WTC11 (cell line): ENCODE measurements around the gene FBXL7. TPM values are rescaled to one million over a fixed set of nuclear protein-coding genes. Genes with fewer than 3 reads are reported as not detected.

Experiments used
- ATAC-seq: fragments of 200-7000 bp; cut with Tn5 transposase; 2 replicates; pipeline ENCODE4 v1.10.0; 2021; ENCODE audit warnings: mild to moderate bottlenecking, moderate library complexity
- CTCF ChIA-PET: fragments of 300-600 bp; sonication (Branson Sonifier 250); formaldehyde crosslinking; loops from one replicate; lab custom pipeline; 2021; ENCODE audit warnings: antibody characterized with exemption; lab: Charles Lee
- POLR2A ChIA-PET: fragments of 350-600 bp; sonication (Branson Sonifier 250); formaldehyde crosslinking; loops from one replicate; lab custom pipeline; 2021; ENCODE audit warnings: antibody characterized with exemption; lab: Charles Lee
- DNase-seq: peaks from one replicate; pipeline ENCODE4 v3.0.0; 2021; ENCODE audit warnings: low spot score
- H3K27ac Mint-ChIP-seq: 2 replicates; pipeline ENCODE4 v1.8.0; 2021; ENCODE audit warnings: mixed read lengths
- H3K27me3 Mint-ChIP-seq: 2 replicates; pipeline ENCODE4 v1.8.0; 2021; ENCODE audit warnings: low read depth, mild to moderate bottlenecking, moderate library complexity, mixed read lengths
- H3K36me3 Mint-ChIP-seq: 2 replicates; pipeline ENCODE4 v1.8.0; 2021; ENCODE audit warnings: mixed read lengths
- H3K4me1 Mint-ChIP-seq: 2 replicates; pipeline ENCODE4 v1.8.0; 2022; ENCODE audit warnings: mixed read lengths
- H3K4me3 Mint-ChIP-seq: 2 replicates; pipeline ENCODE4 v1.8.0; 2021; ENCODE audit warnings: mild to moderate bottlenecking, moderate library complexity, mixed read lengths
- H3K9me3 Mint-ChIP-seq: 2 replicates; pipeline ENCODE4 v1.8.0; 2021; ENCODE audit warnings: mixed read lengths
- CBFB ChIP-seq: sonication (generic); formaldehyde crosslinking; IDR thresholded peaks from 2 replicates; pipeline ENCODE4 v1.8.1; 2022; ENCODE audit warnings: mild to moderate bottlenecking, low read depth, missing genetic modification reagents
- CREM ChIP-seq: sonication (generic); formaldehyde crosslinking; IDR thresholded peaks from 2 replicates; pipeline ENCODE4 v1.8.1; 2022; ENCODE audit warnings: mild to moderate bottlenecking, missing genetic modification reagents, moderate library complexity
- EMX1 ChIP-seq: fragments of 250-450 bp; sonication (Bioruptor Pico); IDR thresholded peaks from 2 replicates; pipeline ENCODE4 v1.8.0; 2021; ENCODE audit warnings: mild to moderate bottlenecking
- ETV6 ChIP-seq: sonication (generic); formaldehyde crosslinking; IDR thresholded peaks from 2 replicates; pipeline ENCODE4 v1.8.1; 2022; ENCODE audit warnings: mild to moderate bottlenecking, missing genetic modification reagents
- GRHL2 ChIP-seq: fragments of 250-450 bp; sonication (Bioruptor Pico); IDR thresholded peaks from 2 replicates; pipeline ENCODE4 v1.8.0; 2022; ENCODE audit warnings: mild to moderate bottlenecking, moderate library complexity; ENCODE audit not compliant: insufficient replicate concordance, severe bottlenecking
- GTF2I ChIP-seq: fragments of 250-450 bp; sonication (Bioruptor Pico); conservative IDR thresholded peaks from 2 replicates; pipeline ENCODE4 v1.4.0; 2021; ENCODE audit warnings: mild to moderate bottlenecking
- JUN ChIP-seq: sonication (generic); formaldehyde crosslinking; IDR thresholded peaks from 2 replicates; pipeline ENCODE4 v1.8.0; 2023; ENCODE audit warnings: mild to moderate bottlenecking, missing genetic modification reagents
- KAT7 ChIP-seq: sonication (generic); formaldehyde crosslinking; IDR thresholded peaks from 2 replicates; pipeline ENCODE4 v1.8.1; 2023; ENCODE audit warnings: missing genetic modification reagents, mild to moderate bottlenecking, borderline replicate concordance
- MXD4 ChIP-seq: fragments of 250-450 bp; sonication (Bioruptor Pico); IDR thresholded peaks from 2 replicates; pipeline ENCODE4 v1.8.0; 2021; ENCODE audit warnings: mild to moderate bottlenecking, moderate library complexity, borderline replicate concordance
- NFE2L1 ChIP-seq: sonication (generic); formaldehyde crosslinking; IDR thresholded peaks from 2 replicates; pipeline ENCODE4 v1.8.1; 2023; ENCODE audit warnings: missing genetic modification reagents
- NR1H2 ChIP-seq: sonication (generic); formaldehyde crosslinking; IDR thresholded peaks from 2 replicates; pipeline ENCODE4 v1.9.0; 2021; ENCODE audit warnings: mild to moderate bottlenecking, moderate library complexity, missing genetic modification reagents
- RELA ChIP-seq: sonication (generic); formaldehyde crosslinking; IDR thresholded peaks from 2 replicates; pipeline ENCODE4 v1.8.1; 2022; ENCODE audit warnings: missing genetic modification reagents, mild to moderate bottlenecking, borderline replicate concordance
- RORB ChIP-seq: fragments of 250-450 bp; sonication (Bioruptor Pico); IDR thresholded peaks from 2 replicates; pipeline ENCODE4 v1.9.0; 2021; ENCODE audit warnings: mild to moderate bottlenecking
- SMAD3 ChIP-seq: sonication (generic); formaldehyde crosslinking; IDR thresholded peaks from 2 replicates; pipeline ENCODE4 v1.8.0; 2022; ENCODE audit warnings: missing genetic modification reagents, mild to moderate bottlenecking, borderline replicate concordance
- SOX15 ChIP-seq: fragments of 250-450 bp; sonication (Bioruptor Pico); IDR thresholded peaks from 2 replicates; pipeline ENCODE4 v1.9.0; 2021; ENCODE audit warnings: mild to moderate bottlenecking
- TEAD1 ChIP-seq: sonication (generic); formaldehyde crosslinking; IDR thresholded peaks from 2 replicates; pipeline ENCODE4 v1.8.0; 2022; ENCODE audit warnings: mild to moderate bottlenecking, missing genetic modification reagents
- ZNF121 ChIP-seq: sonication (generic); formaldehyde crosslinking; IDR thresholded peaks from 2 replicates; pipeline ENCODE4 v1.8.0; 2023; ENCODE audit warnings: missing genetic modification reagents
- ZNF219 ChIP-seq: sonication (generic); formaldehyde crosslinking; IDR thresholded peaks from 2 replicates; pipeline ENCODE4 v1.8.0; 2023; ENCODE audit warnings: missing genetic modification reagents, mild to moderate bottlenecking, borderline replicate concordance
- ZNF423 ChIP-seq: fragments of 250-450 bp; sonication (Bioruptor Pico); IDR thresholded peaks from 2 replicates; pipeline ENCODE4 v2.1.2; 2022; ENCODE audit warnings: mild to moderate bottlenecking, moderate library complexity
- ZNF671 ChIP-seq: fragments of 250-450 bp; sonication (Bioruptor Pico); IDR thresholded peaks from 2 replicates; pipeline ENCODE4 v1.8.0; 2021; ENCODE audit warnings: mild to moderate bottlenecking
- total RNA-seq: library from RNA; stranded (reverse); gene quantifications from 3 replicates; pipeline ENCODE4 v1.2.3, GENCODE V29; 2021
- TF ChIP-seq, protein P1 (sequence below): sonication (generic); formaldehyde crosslinking; IDR thresholded peaks from 2 replicates; pipeline ENCODE4 v1.8.1; 2023; ENCODE audit warnings: mild to moderate bottlenecking, moderate library complexity, missing genetic modification reagents
- TF ChIP-seq, protein P2 (sequence below): fragments of 250-450 bp; sonication (Bioruptor Pico); IDR thresholded peaks from 2 replicates; pipeline ENCODE4 v1.9.0; 2021; ENCODE audit warnings: mild to moderate bottlenecking, borderline replicate concordance
- TF ChIP-seq, protein P3 (sequence below): sonication (generic); formaldehyde crosslinking; IDR thresholded peaks from 2 replicates; pipeline ENCODE4 v1.8.1; 2023; ENCODE audit warnings: mild to moderate bottlenecking, missing genetic modification reagents
- TF ChIP-seq, protein P4 (sequence below): sonication (generic); formaldehyde crosslinking; IDR thresholded peaks from 2 replicates; pipeline ENCODE4 v1.8.0; 2022; ENCODE audit warnings: mild to moderate bottlenecking, missing genetic modification reagents
- TF ChIP-seq, protein P5 (sequence below): sonication (generic); formaldehyde crosslinking; IDR thresholded peaks from 2 replicates; pipeline ENCODE4 v1.8.1; 2022; ENCODE audit warnings: mild to moderate bottlenecking, missing genetic modification reagents, moderate library complexity, borderline replicate concordance

FBXL7 gene
- total RNA-seq, 1 experiment from 2014 or later = 13.8 TPM

DNA sequence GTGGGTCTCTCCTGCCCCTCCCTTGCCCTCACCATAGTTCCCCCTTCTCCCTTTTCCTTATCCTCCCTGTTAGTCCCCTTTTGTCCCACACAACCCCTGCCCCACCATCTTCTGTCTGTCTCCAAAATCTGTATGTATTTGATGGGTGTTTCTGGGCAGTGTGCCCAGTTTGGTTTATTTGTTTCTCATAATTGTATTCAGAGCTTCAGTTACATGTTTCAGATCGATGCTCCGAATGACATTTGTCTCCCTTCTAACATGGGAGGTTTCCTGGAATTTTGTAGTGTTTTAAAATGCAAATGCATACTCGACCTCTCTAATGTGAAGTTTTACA is 22.2 kb downstream of the FBXL7 start (continued):
- no peak for TF ChIP-seq GRHL2 (CRISPR knock-in tag)
- TF ChIP-seq TEAD1 (CRISPR knock-in tag) = no peak
- no peak for TF ChIP-seq ZNF423 (CRISPR knock-in tag)
- TF ChIP-seq, protein P1, sequence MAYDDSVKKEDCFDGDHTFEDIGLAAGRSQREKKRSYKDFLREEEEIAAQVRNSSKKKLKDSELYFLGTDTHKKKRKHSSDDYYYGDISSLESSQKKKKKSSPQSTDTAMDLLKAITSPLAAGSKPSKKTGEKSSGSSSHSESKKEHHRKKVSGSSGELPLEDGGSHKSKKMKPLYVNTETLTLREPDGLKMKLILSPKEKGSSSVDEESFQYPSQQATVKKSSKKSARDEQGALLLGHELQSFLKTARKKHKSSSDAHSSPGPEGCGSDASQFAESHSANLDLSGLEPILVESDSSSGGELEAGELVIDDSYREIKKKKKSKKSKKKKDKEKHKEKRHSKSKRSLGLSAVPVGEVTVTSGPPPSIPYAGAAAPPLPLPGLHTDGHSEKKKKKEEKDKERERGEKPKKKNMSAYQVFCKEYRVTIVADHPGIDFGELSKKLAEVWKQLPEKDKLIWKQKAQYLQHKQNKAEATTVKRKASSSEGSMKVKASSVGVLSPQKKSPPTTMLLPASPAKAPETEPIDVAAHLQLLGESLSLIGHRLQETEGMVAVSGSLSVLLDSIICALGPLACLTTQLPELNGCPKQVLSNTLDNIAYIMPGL (CRISPR knock-in tag) = no peak
- TF ChIP-seq RELA (CRISPR knock-in tag) = no peak

DNA sequence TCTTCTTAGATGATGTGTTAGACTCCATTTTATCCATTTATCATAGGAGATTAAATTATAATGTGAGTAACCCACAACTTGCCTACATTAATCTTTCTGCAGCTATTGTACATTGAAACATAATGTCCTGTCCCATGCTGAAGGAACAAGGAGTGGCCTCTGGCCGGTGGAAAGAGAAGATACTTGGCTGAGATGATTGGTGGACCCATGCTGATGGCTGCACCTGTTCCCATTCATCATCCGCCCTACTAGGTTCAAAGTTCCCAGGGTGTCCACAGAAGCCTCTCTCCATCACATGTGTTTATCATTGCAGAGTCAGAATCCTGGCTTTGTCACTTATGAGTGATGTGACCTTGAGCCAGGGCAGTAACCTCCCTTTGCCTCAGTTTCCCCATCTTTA is 24.7 kb downstream of the FBXL7 start:
- Mint-ChIP-seq H3K36me3 (no peaks in the 10 kb centered on the region), H3K4me1 (peaks cover 35% of the 10 kb centered on the region), H3K27ac (no peak overlapping the region), H3K4me3 (no peak overlapping the region), H3K9me3 (no peaks in the 10 kb centered on the region; the same call in 1 of the 2 replicates)
- no peak for DNase-seq
- CTCF ChIA-PET = no interaction called here
- TF ChIP-seq, protein P2, sequence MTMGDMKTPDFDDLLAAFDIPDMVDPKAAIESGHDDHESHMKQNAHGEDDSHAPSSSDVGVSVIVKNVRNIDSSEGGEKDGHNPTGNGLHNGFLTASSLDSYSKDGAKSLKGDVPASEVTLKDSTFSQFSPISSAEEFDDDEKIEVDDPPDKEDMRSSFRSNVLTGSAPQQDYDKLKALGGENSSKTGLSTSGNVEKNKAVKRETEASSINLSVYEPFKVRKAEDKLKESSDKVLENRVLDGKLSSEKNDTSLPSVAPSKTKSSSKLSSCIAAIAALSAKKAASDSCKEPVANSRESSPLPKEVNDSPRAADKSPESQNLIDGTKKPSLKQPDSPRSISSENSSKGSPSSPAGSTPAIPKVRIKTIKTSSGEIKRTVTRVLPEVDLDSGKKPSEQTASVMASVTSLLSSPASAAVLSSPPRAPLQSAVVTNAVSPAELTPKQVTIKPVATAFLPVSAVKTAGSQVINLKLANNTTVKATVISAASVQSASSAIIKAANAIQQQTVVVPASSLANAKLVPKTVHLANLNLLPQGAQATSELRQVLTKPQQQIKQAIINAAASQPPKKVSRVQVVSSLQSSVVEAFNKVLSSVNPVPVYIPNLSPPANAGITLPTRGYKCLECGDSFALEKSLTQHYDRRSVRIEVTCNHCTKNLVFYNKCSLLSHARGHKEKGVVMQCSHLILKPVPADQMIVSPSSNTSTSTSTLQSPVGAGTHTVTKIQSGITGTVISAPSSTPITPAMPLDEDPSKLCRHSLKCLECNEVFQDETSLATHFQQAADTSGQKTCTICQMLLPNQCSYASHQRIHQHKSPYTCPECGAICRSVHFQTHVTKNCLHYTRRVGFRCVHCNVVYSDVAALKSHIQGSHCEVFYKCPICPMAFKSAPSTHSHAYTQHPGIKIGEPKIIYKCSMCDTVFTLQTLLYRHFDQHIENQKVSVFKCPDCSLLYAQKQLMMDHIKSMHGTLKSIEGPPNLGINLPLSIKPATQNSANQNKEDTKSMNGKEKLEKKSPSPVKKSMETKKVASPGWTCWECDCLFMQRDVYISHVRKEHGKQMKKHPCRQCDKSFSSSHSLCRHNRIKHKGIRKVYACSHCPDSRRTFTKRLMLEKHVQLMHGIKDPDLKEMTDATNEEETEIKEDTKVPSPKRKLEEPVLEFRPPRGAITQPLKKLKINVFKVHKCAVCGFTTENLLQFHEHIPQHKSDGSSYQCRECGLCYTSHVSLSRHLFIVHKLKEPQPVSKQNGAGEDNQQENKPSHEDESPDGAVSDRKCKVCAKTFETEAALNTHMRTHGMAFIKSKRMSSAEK (CRISPR knock-in tag) = no peak
- no peak for TF ChIP-seq GTF2I (CRISPR knock-in tag)
- no peak for TF ChIP-seq RORB (CRISPR knock-in tag)
- no peak for TF ChIP-seq MXD4 (CRISPR knock-in tag)
- no peak for TF ChIP-seq NFE2L1
- TF ChIP-seq, protein P3, sequence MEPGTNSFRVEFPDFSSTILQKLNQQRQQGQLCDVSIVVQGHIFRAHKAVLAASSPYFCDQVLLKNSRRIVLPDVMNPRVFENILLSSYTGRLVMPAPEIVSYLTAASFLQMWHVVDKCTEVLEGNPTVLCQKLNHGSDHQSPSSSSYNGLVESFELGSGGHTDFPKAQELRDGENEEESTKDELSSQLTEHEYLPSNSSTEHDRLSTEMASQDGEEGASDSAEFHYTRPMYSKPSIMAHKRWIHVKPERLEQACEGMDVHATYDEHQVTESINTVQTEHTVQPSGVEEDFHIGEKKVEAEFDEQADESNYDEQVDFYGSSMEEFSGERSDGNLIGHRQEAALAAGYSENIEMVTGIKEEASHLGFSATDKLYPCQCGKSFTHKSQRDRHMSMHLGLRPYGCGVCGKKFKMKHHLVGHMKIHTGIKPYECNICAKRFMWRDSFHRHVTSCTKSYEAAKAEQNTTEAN = no peak
- TF ChIP-seq, protein P4, sequence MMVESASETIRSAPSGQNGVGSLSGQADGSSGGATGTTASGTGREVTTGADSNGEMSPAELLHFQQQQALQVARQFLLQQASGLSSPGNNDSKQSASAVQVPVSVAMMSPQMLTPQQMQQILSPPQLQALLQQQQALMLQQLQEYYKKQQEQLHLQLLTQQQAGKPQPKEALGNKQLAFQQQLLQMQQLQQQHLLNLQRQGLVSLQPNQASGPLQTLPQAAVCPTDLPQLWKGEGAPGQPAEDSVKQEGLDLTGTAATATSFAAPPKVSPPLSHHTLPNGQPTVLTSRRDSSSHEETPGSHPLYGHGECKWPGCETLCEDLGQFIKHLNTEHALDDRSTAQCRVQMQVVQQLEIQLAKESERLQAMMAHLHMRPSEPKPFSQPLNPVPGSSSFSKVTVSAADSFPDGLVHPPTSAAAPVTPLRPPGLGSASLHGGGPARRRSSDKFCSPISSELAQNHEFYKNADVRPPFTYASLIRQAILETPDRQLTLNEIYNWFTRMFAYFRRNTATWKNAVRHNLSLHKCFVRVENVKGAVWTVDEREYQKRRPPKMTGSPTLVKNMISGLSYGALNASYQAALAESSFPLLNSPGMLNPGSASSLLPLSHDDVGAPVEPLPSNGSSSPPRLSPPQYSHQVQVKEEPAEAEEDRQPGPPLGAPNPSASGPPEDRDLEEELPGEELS (CRISPR knock-in tag) = no peak
- TF ChIP-seq NR1H2 (CRISPR knock-in tag) = no peak
- no peak for TF ChIP-seq ETV6 (CRISPR knock-in tag)
- TF ChIP-seq, all 79 proteins: peak for 0
- H3K27me3 Mint-ChIP-seq = no peaks in the 10 kb centered on the region
- POLR2A ChIA-PET = no interaction called here
- ATAC-seq = no peak

DNA sequence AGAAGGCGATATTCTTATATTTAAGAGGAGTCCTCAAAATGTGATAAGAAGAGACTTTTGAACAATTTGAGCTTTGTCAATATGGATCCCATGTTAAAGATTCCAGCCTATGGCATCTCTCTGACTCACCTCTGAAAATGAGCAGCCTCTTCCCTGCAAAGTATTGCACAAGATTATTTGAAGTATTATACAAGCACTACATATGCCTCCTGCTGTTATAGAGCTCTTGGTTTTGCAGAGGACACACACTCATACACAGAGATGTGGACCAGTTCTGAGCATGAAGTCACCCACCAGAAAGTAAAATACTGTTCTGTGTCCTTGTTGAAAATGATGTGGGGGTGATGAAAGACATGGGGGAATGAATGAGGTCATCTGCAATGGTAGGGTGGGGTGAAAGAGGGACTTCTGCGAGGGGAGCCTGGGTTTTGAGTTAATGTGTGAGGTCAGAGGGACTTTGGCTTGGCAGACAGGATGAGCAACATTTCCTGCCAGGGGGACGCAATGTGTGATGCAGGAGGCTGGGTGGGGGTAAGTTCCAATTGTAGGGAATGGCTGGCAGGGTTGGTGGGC is 25.8 kb downstream of the FBXL7 start:
- DNase-seq (no peak), ATAC-seq (no peak)
- H3K27me3 Mint-ChIP-seq = no peaks in the 10 kb centered on the region
- H3K27ac Mint-ChIP-seq = peak overlapping the region; percentile 5; the same call in 1 of the 2 replicates
- H3K36me3 Mint-ChIP-seq = no peaks in the 10 kb centered on the region
- CTCF ChIA-PET = interaction anchor here (1.0 to 1.3 kb wide), 2 partner anchors 13 to 292 kb away, joined by 3 read pairs; no protein-coding TSS in a partner anchor
- POLR2A ChIA-PET = no interaction called here
- no peaks in the 10 kb centered on the region; the same call in 1 of the 2 replicates for H3K9me3 Mint-ChIP-seq
- H3K4me1 Mint-ChIP-seq = peaks cover 34% of the 10 kb centered on the region
- H3K4me3 Mint-ChIP-seq = no peak overlapping the region
- TF ChIP-seq EMX1 = no peak
- TF ChIP-seq KAT7 (CRISPR knock-in tag) = no peak
- no peak for TF ChIP-seq CBFB (CRISPR knock-in tag)
- TF ChIP-seq, protein P5, sequence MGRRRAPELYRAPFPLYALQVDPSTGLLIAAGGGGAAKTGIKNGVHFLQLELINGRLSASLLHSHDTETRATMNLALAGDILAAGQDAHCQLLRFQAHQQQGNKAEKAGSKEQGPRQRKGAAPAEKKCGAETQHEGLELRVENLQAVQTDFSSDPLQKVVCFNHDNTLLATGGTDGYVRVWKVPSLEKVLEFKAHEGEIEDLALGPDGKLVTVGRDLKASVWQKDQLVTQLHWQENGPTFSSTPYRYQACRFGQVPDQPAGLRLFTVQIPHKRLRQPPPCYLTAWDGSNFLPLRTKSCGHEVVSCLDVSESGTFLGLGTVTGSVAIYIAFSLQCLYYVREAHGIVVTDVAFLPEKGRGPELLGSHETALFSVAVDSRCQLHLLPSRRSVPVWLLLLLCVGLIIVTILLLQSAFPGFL (CRISPR knock-in tag) = no peak
- no peak for TF ChIP-seq ZNF219 (CRISPR knock-in tag)
- TF ChIP-seq TEAD1 (CRISPR knock-in tag) = no peak
- no peak for TF ChIP-seq SMAD3
- no peak for TF ChIP-seq CREM (CRISPR knock-in tag)
- no peak for TF ChIP-seq SOX15
- no peak for TF ChIP-seq JUN
- no peak for TF ChIP-seq ZNF121 (CRISPR knock-in tag)
- TF ChIP-seq ZNF671 (CRISPR knock-in tag) = no peak
